Measurements from ENCODE around the gene DAAM1. TPM values are rescaled to one million over a fixed set of nuclear protein-coding genes. Genes with fewer than 3 reads are reported as not detected.
A peak's percentile ranks its signal among the peaks of the same experiment; 100 is the strongest.

DAAM1 gene
- polyA plus RNA-seq, 3 donors: 3.2 to 6.3 (median 4.4) TPM

DNA sequence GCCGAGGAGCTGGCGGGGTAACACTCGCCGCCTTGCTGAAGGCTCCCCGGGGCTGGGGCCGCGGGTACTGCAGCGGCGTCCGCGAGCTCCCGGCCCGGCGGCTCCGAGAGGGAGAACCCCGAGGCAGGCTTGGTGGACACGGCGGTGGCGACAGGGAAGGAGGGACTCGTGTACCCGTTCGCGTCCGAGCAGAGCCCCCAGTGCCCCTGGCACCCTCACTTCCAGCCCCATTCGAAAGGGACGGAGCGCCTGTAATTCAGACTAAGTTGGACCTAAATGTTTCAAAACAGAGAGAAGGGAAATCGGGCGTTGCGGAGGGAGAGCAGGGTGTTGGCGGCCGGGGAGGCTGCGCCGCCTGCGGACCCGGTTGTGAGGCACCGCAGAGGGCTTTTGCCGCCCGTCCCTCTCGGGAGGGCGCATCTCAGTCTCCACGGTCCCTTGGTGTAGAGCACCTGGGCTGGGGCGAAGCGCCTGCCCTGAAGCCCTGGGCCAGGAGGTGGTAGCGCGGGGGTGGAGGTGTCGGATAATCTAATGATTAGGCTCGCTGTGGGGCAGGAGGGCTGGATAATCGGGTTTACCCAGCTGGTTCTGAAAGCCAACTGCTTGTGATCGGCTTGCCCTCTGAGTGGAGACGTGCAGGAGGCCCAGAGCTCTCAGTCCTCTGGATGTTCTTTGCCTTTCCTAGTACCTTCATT is 771 bp downstream of the DAAM1 start:
- H3K9me3 ChIP-seq (replicated peaks in 1 of 2; ENCODE audit: control insufficient read depth in 1 of 2, insufficient read depth in 1 of 2, low read length in 2 of 2): no peaks in the 10 kb centered on the region
- peaks cover 21 to 26% of the 10 kb centered on the region in 2 donors for H3K4me1 ChIP-seq (ENCODE audit: control insufficient read depth in 1 of 2, insufficient read depth in 2 of 2, low read length in 2 of 2)
- H3K4me1 Mint-ChIP-seq: peaks cover 21% of the 10 kb centered on the region
- no peaks in the 10 kb centered on the region for H4K20me1 ChIP-seq (ENCODE audit: insufficient read depth, low read length)
- peak overlapping the region; percentile 100 for H3K4me2 ChIP-seq (replicated peaks; ENCODE audit: extremely low read depth, low read length, poor library complexity, severe bottlenecking)
- peak in 2 of 3 donors; percentile 8 to 32 for DNase-seq
- H3K27ac Mint-ChIP-seq: peak overlapping the region; percentile 27 to 96 (median 89)
- under 1% methylated on average over 46 of the region's 51 CpGs for WGBS (ENCODE audit: insufficient coverage)
- H3K36me3 Mint-ChIP-seq: no peaks in the 10 kb centered on the region
- peaks cover 15 to 23% of the 10 kb centered on the region in 2 donors for H3K27me3 ChIP-seq (ENCODE audit: control insufficient read depth in 2 of 2, insufficient read depth in 2 of 2, low read length in 2 of 2)
- H3K79me2 ChIP-seq (ENCODE audit: insufficient read depth, low read length): peaks cover 7% of the 10 kb centered on the region
- peak overlapping the region; percentile 73 for H3K9ac ChIP-seq (ENCODE audit: insufficient read depth, low read length, poor library complexity, severe bottlenecking)
- peaks cover 15 to 25% (median 21%) of the 10 kb centered on the region in 3 donors for H3K27me3 Mint-ChIP-seq (ENCODE audit: low read depth in 3 of 3)
- H3K4me3 ChIP-seq (replicated peaks in 1 of 3; ENCODE audit: low read depth in 2 of 3, low read length in 3 of 3): peak overlapping the region; percentile 87 to 95 (median 88)
- peak overlapping the region; percentile 64 to 80 for H3K27ac ChIP-seq (ENCODE audit: low read depth in 1 of 2, low read length in 2 of 2)
- no peaks in the 10 kb centered on the region for H3K36me3 ChIP-seq (replicated peaks in 1 of 2; ENCODE audit: control insufficient read depth in 1 of 2, insufficient read depth in 2 of 2, low read length in 2 of 2)
- H3K9me3 Mint-ChIP-seq: peaks cover 0 to 2% (median 0%) of the 10 kb centered on the region in 7 donors
- TF ChIP-seq, protein P1, sequence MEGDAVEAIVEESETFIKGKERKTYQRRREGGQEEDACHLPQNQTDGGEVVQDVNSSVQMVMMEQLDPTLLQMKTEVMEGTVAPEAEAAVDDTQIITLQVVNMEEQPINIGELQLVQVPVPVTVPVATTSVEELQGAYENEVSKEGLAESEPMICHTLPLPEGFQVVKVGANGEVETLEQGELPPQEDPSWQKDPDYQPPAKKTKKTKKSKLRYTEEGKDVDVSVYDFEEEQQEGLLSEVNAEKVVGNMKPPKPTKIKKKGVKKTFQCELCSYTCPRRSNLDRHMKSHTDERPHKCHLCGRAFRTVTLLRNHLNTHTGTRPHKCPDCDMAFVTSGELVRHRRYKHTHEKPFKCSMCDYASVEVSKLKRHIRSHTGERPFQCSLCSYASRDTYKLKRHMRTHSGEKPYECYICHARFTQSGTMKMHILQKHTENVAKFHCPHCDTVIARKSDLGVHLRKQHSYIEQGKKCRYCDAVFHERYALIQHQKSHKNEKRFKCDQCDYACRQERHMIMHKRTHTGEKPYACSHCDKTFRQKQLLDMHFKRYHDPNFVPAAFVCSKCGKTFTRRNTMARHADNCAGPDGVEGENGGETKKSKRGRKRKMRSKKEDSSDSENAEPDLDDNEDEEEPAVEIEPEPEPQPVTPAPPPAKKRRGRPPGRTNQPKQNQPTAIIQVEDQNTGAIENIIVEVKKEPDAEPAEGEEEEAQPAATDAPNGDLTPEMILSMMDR (IDR thresholded peaks at IDR 0.05): no peak
- peak overlapping the region; percentile 97 to 98 for H3K4me3 Mint-ChIP-seq
- intact Hi-C loops (cut with micrococcal nuclease): loop anchor here in 1 of 2 donors (5.0 kb wide), 1 partner anchor 293 kb away; the partner anchor contains the start of genes JKAMP and L3HYPDH
- H2AFZ ChIP-seq (ENCODE audit: insufficient read depth, low read depth, low read length, poor library complexity, severe bottlenecking): peak overlapping the region; percentile 98

DNA sequence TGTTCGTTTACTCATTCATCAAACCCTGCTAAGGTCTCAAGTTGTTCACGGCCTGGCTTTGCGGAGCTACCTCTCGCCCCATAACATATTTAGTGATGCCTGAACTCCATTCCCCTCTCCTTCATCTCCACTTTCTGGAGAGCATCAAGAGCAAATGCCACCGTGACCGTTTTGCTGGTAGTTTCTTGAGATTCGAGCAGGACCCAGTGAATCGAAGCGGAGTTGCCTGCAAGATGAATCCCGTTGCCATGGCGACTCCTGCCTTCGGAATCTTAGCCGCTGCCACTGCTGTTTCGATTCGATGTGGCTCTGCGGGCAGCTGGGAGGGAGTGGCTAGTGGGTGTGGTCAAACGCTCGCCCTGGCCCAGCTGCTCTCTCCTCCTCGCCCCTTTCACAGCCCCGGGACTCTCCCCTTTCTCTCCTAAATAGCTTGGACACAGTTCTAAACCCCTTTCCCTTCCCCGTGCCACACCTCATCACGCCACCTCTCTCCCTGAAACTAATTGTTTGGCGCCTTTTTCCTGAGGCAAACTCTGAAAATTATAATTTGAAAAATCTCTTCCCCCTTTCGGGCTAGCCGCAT is 1.4 kb downstream of the DAAM1 start:
- Mint-ChIP-seq H3K4me1 (peaks cover 21% of the 10 kb centered on the region), H3K4me3 (peak overlapping the region; percentile 97 to 98), H3K27ac (peak overlapping the region; percentile 27 to 96 (median 89)), H3K27me3 (ENCODE audit: low read depth in 3 of 3) (peaks cover 15 to 22% (median 21%) of the 10 kb centered on the region in 3 donors), H3K9me3 (peaks cover 0 to 2% (median 0%) of the 10 kb centered on the region in 7 donors), H3K36me3 (no peaks in the 10 kb centered on the region)
- WGBS (ENCODE audit: insufficient coverage): under 1% methylated on average over 11 of the region's 25 CpGs
- peak overlapping the region in 1 of 2 donors; percentile 80 for H3K27ac ChIP-seq (ENCODE audit: low read depth in 1 of 2, low read length in 2 of 2)
- H3K9me3 ChIP-seq (replicated peaks in 1 of 2; ENCODE audit: control insufficient read depth in 1 of 2, insufficient read depth in 1 of 2, low read length in 2 of 2): no peaks in the 10 kb centered on the region
- H4K20me1 ChIP-seq (ENCODE audit: insufficient read depth, low read length): no peaks in the 10 kb centered on the region
- H3K79me2 ChIP-seq (ENCODE audit: insufficient read depth, low read length): peaks cover 7% of the 10 kb centered on the region
- no peaks in the 10 kb centered on the region for H3K36me3 ChIP-seq (replicated peaks in 1 of 2; ENCODE audit: control insufficient read depth in 1 of 2, insufficient read depth in 2 of 2, low read length in 2 of 2)
- peaks cover 15 to 23% of the 10 kb centered on the region in 2 donors for H3K27me3 ChIP-seq (ENCODE audit: control insufficient read depth in 2 of 2, insufficient read depth in 2 of 2, low read length in 2 of 2)
- H3K9ac ChIP-seq (ENCODE audit: insufficient read depth, low read length, poor library complexity, severe bottlenecking): peak overlapping the region; percentile 73
- H3K4me2 ChIP-seq (replicated peaks; ENCODE audit: extremely low read depth, low read length, poor library complexity, severe bottlenecking): peak overlapping the region; percentile 100
- intact Hi-C loops (cut with micrococcal nuclease): loop anchor here in 1 of 2 donors (5.0 kb wide), 1 partner anchor 292 kb away; the partner anchor contains the start of genes JKAMP and L3HYPDH
- peak; percentile 77 to 81 (median 78) for DNase-seq
- TF ChIP-seq, protein P1 (IDR thresholded peaks at IDR 0.05): no peak
- H3K4me3 ChIP-seq (replicated peaks in 1 of 3; ENCODE audit: low read depth in 2 of 3, low read length in 3 of 3): peak overlapping the region; percentile 87 to 95 (median 88)
- peak overlapping the region; percentile 98 for H2AFZ ChIP-seq (ENCODE audit: insufficient read depth, low read depth, low read length, poor library complexity, severe bottlenecking)
- H3K4me1 ChIP-seq (ENCODE audit: control insufficient read depth in 1 of 2, insufficient read depth in 2 of 2, low read length in 2 of 2): peaks cover 21 to 26% of the 10 kb centered on the region in 2 donors
